Measurements from ENCODE around the gene ANKS1A.

DNA sequence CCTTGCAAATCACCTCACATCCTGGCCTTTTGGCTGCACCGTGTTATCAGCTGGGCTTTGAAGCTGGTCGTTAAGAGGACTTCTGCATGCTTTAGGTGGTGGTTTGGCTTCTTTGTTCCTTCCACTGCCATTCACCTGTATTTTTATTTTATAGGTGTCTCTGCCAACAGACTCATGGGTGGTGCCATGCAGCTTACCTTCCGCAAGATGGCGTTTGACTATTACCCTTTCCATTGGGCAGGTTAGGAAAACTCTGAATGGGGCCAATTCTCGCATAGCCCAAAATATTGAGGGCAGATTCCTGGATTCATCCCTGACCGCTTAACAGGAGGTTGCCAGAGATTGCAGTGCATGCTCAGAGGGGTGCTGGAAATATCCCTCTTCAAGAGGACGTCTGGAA lies 33.6 kb upstream of the ANKS1A start:
- TF ChIP-seq, protein P1, sequence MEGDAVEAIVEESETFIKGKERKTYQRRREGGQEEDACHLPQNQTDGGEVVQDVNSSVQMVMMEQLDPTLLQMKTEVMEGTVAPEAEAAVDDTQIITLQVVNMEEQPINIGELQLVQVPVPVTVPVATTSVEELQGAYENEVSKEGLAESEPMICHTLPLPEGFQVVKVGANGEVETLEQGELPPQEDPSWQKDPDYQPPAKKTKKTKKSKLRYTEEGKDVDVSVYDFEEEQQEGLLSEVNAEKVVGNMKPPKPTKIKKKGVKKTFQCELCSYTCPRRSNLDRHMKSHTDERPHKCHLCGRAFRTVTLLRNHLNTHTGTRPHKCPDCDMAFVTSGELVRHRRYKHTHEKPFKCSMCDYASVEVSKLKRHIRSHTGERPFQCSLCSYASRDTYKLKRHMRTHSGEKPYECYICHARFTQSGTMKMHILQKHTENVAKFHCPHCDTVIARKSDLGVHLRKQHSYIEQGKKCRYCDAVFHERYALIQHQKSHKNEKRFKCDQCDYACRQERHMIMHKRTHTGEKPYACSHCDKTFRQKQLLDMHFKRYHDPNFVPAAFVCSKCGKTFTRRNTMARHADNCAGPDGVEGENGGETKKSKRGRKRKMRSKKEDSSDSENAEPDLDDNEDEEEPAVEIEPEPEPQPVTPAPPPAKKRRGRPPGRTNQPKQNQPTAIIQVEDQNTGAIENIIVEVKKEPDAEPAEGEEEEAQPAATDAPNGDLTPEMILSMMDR (conservative IDR thresholded peaks at IDR 0.05; ENCODE audit: low read depth, low read length) = no peak
- TF ChIP-seq POLR2A (IDR thresholded peaks at IDR 0.05; ENCODE audit: low read depth, low read length) (no peak), MAFK (IDR thresholded peaks at IDR 0.05; ENCODE audit: low read depth, low read length) (no peak), RCOR1 (IDR thresholded peaks at IDR 0.05; ENCODE audit: insufficient replicate concordance, low read length) (no peak), FOS (IDR thresholded peaks at IDR 0.05; ENCODE audit: low read depth, low read length) (no peak)

Measured in IMR-90 (cell line).